Tibial nerve (tissue), 3 donors: ENCODE measurements around the gene CDH4.

ENCODE experiments used
- CTCF ChIP-seq, 5 experiments: fragments of 200-600 bp in 3 of 5; fragments of 450-650 bp in 2 of 5; sonication (generic) in 3 of 5; IDR thresholded peaks; one replicate each; pipeline ENCODE4 v1.5.1; 2016 to 2019; ENCODE audit warnings: antibody characterized with exemption in 5 of 5, mild to moderate bottlenecking in 3 of 5, moderate library complexity in 2 of 5
- POLR2A ChIP-seq, 2 donors: fragments of 450-650 bp; IDR thresholded peaks; one replicate each; pipeline ENCODE4 v1.6.1; 2017; ENCODE audit warnings: antibody characterized with exemption in 2 of 2, mild to moderate bottlenecking in 2 of 2, moderate library complexity in 2 of 2

DNA sequence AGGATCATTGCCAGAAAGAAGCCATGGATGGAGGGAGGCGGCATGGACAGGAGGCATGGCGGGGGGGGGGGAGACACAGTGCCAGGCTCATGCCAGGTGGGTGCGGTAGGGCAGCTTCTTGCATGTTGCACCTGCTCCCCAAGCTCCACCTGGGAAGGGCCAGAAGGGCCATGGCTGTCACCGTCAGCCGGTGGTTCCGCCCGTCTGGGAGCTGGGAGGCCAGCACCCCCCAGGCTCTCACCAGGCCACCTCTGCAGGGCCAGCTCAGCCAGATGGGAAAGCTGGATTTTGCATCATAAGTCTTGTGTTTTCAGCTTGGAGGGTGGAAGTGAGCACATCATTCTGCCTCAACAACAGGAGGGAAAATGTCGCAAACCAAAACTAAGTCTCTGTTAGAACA lies 409.0 kb downstream of the CDH4 start:
- TF ChIP-seq CTCF (IDR thresholded peaks at IDR 0.05), result no peak
- TF ChIP-seq POLR2A (IDR thresholded peaks at IDR 0.05), result no peak
